BLaER1 treated with 17β-estradiol and CSF1 and Interleukin-3, amounts not matched to agents 10 nM and 100 nM (cell line): Measurements from ENCODE around the gene MPHOSPH9.

Source experiments
- H3K27ac ChIP-seq, 11 experiments: shearing (Covaris generic); formaldehyde crosslinking; 2 replicates each; pipeline ENCODE4 v1.8.1; 2022
- H3K27me3 ChIP-seq, 11 experiments: shearing (Covaris generic); formaldehyde crosslinking; 2 replicates each; pipeline ENCODE4 v1.8.1; 2022
- H3K36me3 ChIP-seq, 11 experiments: shearing (Covaris generic); formaldehyde crosslinking; 2 replicates each; pipeline ENCODE4 v1.8.1; 2022
- H3K4me1 ChIP-seq, 10 experiments: shearing (Covaris generic); formaldehyde crosslinking; 2 replicates each; pipeline ENCODE4 v1.8.1; 2022
- H3K4me2 ChIP-seq, 11 experiments: shearing (Covaris generic); formaldehyde crosslinking; 2 replicates each; pipeline ENCODE4 v1.8.1; 2022
- H3K4me3 ChIP-seq, 10 experiments: shearing (Covaris generic); formaldehyde crosslinking; 2 replicates each; pipeline ENCODE4 v1.8.1; 2022
- H3K9ac ChIP-seq, 11 experiments: shearing (Covaris generic); formaldehyde crosslinking; 2 replicates each; pipeline ENCODE4 v1.8.1; 2022
- H3K9me3 ChIP-seq, 11 experiments: shearing (Covaris generic); formaldehyde crosslinking; replicated peaks in 1 of 11; 2 replicates each; pipeline ENCODE4 v1.8.1; 2022
- H4K20me1 ChIP-seq, 11 experiments: shearing (Covaris generic); formaldehyde crosslinking; 2 replicates each; pipeline ENCODE4 v1.8.1; 2022
- Cebpa-rat ChIP-seq, 11 experiments: shearing (Covaris generic); IDR thresholded peaks; 2 replicates each; pipeline ENCODE4 v1.8.1; 2022

MPHOSPH9 gene

DNA sequence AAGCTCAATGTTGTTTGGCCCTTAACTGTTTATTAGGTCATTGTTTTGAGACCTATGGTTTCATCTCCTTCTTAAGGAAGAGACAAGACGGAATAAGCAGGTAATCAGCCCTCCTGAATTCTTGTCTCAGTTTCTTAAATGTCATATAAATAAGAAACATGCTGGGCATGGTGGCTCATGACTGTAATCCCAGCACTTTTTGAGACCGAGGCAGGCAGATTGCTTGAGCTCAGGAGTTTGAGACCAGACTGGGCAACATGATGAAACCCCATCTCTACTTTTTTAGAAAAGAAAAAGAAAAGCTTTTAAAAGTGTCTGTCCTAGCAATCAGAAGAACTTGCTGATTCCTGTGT lies 5.4 kb upstream of the MPHOSPH9 start:
- Histone ChIP-seq H3K36me3 (peaks cover 12 to 45% (median 24%) of the 10 kb centered on the region in 11 experiments; a peak in 17 of 22 replicates), H3K27me3 (no peaks in the 10 kb centered on the region), H4K20me1 (peaks cover 17 to 64% (median 41%) of the 10 kb centered on the region in 11 experiments; a peak in 18 of 22 replicates), H3K27ac (peak overlapping the region in 2 of 11 experiments; percentile 13 to 34; a peak in 3 of 22 replicates), H3K4me3 (no peak overlapping the region), H3K9ac (peak overlapping the region in 8 of 11 experiments; percentile 2 to 71 (median 38); a peak in 12 of 22 replicates), H3K4me1 (peaks cover 71 to 83% (median 77%) of the 10 kb centered on the region in 10 experiments), H3K4me2 (peak overlapping the region; percentile 5 to 100 (median 93); a peak in 18 of 22 replicates), H3K9me3 (no peaks in the 10 kb centered on the region)
- no peak for TF ChIP-seq Cebpa-rat (IDR thresholded peaks at IDR 0.05)

DNA sequence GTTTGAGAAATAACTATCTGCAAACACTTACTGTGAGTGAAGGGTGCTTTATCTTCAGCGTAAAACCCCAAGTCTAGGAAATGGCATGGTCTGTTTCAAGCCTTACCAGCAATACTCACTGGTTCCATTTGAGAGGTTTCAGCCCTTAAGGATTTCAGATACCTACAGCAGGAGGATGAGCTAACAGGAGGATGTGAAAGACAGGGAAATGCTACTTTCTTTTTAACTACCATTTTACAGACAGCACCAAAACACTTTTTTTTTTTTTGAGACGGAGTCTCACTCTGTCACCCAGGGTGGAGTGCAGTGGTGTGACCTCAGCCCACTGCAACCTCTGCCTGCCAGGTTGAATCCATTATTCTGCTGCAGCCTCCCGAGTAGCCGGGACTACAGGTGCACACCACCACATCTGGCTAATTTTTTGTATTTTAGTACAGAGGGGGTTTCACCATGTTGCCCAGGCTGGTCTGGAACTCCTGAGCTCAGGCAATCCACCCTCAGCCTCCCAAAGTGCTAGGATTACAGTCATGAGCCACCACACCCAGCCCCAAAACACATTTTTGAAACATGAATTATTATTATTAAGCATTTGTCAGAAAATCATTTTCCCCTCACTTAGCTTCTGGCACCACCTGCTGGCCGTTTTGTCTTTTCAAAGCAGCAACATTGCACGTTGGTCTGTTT lies 4.8 kb upstream of the MPHOSPH9 start:
- peak overlapping the region in 9 of 11 experiments; percentile 23 to 67 (median 52); a peak in 18 of 22 replicates for H3K27ac ChIP-seq
- H3K9me3 ChIP-seq = no peaks in the 10 kb centered on the region
- peak overlapping the region; percentile 84 to 100 (median 96) for H3K4me2 ChIP-seq
- TF ChIP-seq Cebpa-rat (IDR thresholded peaks at IDR 0.05) = no peak; a peak in 1 of 22 replicates
- peaks cover 17 to 60% (median 40%) of the 10 kb centered on the region in 11 experiments; a peak in 18 of 22 replicates for H4K20me1 ChIP-seq
- H3K27me3 ChIP-seq = no peaks in the 10 kb centered on the region
- peaks cover 67 to 77% (median 72%) of the 10 kb centered on the region in 10 experiments for H3K4me1 ChIP-seq
- peak overlapping the region; percentile 31 to 71 (median 43); a peak in 17 of 22 replicates for H3K9ac ChIP-seq
- peaks cover 12 to 40% (median 24%) of the 10 kb centered on the region in 11 experiments; a peak in 17 of 22 replicates for H3K36me3 ChIP-seq
- peak overlapping the region in 8 of 10 experiments; percentile 16 to 58 (median 42); a peak in 12 of 20 replicates for H3K4me3 ChIP-seq

DNA sequence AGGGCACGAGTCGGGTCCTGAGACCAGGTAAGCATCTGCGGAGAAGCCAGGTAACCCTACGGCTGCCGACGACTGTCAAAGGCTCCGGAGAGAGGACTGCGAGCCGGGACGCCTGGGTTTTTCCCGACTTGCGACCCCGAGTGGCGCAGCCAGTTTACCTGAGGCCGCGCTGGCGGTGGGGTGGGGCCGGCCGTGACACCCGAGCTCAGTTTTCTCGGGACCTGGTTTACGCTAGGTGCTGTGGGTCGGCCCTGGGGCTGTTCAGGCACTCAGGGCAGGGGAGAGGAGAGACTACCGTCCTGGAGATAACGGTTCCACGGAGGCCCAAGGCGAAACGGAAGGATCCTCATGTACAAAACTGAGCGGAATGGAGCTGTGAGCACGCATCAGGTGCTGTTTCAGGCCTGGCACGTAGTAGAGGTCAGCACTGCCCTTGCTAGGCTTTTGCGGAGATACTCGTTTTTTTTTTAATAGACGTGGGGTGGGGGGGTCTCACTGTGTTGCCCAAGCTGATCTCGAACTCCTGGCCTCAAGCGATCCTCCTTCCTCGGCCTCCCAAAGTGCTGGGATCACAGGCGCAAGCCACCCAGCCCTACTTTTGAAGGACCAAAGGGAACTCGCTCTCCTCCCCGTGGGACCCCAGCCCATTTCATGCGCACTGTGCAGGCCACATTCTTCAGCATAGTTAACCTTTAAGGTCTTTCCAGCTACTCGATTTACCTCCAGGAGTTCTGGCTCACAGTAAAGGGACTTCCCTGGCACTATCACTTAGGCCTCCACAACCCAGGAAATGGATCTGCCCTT lies 766 bp upstream of the MPHOSPH9 start:
- peaks cover 80 to 85% (median 83%) of the 10 kb centered on the region in 10 experiments for H3K4me1 ChIP-seq

DNA sequence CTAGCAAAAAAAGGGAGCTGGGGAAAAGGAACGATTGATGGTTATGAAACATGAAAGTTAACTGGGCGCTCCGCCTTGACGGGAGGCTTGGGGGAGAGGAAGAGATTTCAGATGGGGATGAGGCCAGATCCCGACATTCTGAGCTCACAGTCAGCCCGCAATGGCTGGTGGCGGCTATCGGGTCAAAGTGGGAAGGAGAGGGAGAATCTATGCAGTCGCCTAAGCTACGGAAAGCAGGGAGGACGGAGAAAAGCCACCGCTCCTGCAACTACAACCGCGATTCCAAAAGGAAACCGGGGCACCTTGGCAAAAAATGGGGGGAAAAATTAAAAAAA lies 502 bp downstream of the MPHOSPH9 start:
- H3K36me3 ChIP-seq = peaks cover 0 to 19% (median 6%) of the 10 kb centered on the region in 11 experiments; a peak in 10 of 22 replicates
- peak overlapping the region; percentile 48 to 90 (median 88); a peak in 21 of 22 replicates for H3K27ac ChIP-seq
- peak overlapping the region; percentile 87 to 98 (median 94) for H3K4me2 ChIP-seq
- no peak for TF ChIP-seq Cebpa-rat (IDR thresholded peaks at IDR 0.05)
- peaks cover 0 to 21% (median 12%) of the 10 kb centered on the region in 11 experiments; a peak in 15 of 22 replicates for H4K20me1 ChIP-seq
- H3K9ac ChIP-seq = peak overlapping the region; percentile 77 to 91 (median 90)
- H3K4me3 ChIP-seq = peak overlapping the region; percentile 79 to 97 (median 86)
- H3K9me3 ChIP-seq = no peaks in the 10 kb centered on the region
- no peaks in the 10 kb centered on the region for H3K27me3 ChIP-seq
- H3K4me1 ChIP-seq = peaks cover 75 to 85% (median 82%) of the 10 kb centered on the region in 10 experiments

More for the DNA sequence above, 766 bp upstream of the MPHOSPH9 start:
- Histone ChIP-seq H3K27ac (peak overlapping the region; percentile 58 to 90 (median 88)), H3K4me3 (peak overlapping the region; percentile 79 to 97 (median 86)), H3K9me3 (no peaks in the 10 kb centered on the region), H3K9ac (peak overlapping the region; percentile 85 to 91 (median 90)), H3K36me3 (peaks cover 0 to 16% (median 3%) of the 10 kb centered on the region in 11 experiments; a peak in 9 of 22 replicates), H3K27me3 (no peaks in the 10 kb centered on the region), H3K4me2 (peak overlapping the region; percentile 88 to 100 (median 96)), H4K20me1 (peaks cover 10 to 33% (median 24%) of the 10 kb centered on the region in 11 experiments; a peak in 17 of 22 replicates)
- no peak for TF ChIP-seq Cebpa-rat (IDR thresholded peaks at IDR 0.05)

DNA sequence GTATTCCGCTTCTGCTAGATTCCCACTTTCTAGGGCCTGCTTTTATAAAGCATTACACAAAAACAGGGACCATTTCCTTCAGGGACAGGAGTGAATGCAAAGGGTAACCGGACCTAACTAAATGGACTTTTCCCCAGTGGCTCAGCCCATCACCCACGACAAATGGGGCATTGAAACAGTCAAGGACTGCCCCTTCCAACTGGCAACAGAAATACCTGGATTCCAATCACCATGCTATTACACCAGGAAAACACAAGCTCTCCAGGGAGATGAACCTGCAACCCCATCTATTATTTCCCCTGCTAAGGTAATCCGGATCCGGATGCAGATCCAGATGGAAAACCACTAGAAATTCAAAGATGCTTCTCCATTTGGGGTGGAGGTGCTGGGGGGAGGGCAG lies 1.0 kb downstream of the MPHOSPH9 start:
- Histone ChIP-seq H3K4me2 (peak overlapping the region; percentile 87 to 98 (median 94)), H3K36me3 (peaks cover 0 to 24% (median 8%) of the 10 kb centered on the region in 11 experiments; a peak in 10 of 22 replicates), H4K20me1 (peaks cover 0 to 16% (median 7%) of the 10 kb centered on the region in 11 experiments; a peak in 15 of 22 replicates), H3K4me1 (peaks cover 70 to 81% (median 78%) of the 10 kb centered on the region in 10 experiments), H3K9me3 (no peaks in the 10 kb centered on the region), H3K4me3 (peak overlapping the region; percentile 79 to 97 (median 86)), H3K27me3 (no peaks in the 10 kb centered on the region), H3K9ac (peak overlapping the region; percentile 77 to 91 (median 90); a peak in 21 of 22 replicates), H3K27ac (peak overlapping the region; percentile 48 to 90 (median 88); a peak in 18 of 22 replicates)
- no peak for TF ChIP-seq Cebpa-rat (IDR thresholded peaks at IDR 0.05)

DNA sequence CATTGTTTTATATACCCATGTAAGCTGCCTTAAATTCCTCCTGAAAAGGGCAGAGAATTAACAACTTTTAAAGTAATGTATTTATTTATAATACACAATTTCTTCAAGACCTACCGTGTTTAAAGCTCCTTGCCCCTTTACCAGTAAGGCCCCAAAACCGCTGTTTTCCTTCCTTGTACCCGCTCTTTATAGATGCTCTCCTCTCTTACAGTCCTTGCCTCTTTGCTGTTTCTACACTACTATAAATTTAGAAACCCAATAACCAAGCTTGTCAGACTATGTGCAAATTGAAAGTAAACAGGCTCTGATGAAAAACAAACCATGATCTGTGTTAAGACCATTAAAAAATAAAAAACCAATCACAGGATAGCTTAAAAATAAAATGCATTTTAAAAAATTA lies 3.9 kb downstream of the MPHOSPH9 start:
- Histone ChIP-seq H3K9me3 (no peaks in the 10 kb centered on the region), H3K36me3 (peaks cover 3 to 44% (median 29%) of the 10 kb centered on the region in 11 experiments; a peak in 18 of 22 replicates), H4K20me1 (peaks cover 0 to 3% (median 0%) of the 10 kb centered on the region in 11 experiments; a peak in 2 of 22 replicates), H3K27ac (peak overlapping the region; percentile 58 to 70 (median 65); a peak in 21 of 22 replicates), H3K4me2 (peak overlapping the region; percentile 78 to 98 (median 94)), H3K27me3 (no peaks in the 10 kb centered on the region), H3K4me3 (peak overlapping the region; percentile 27 to 61 (median 48); a peak in 18 of 20 replicates), H3K4me1 (peaks cover 42 to 64% (median 54%) of the 10 kb centered on the region in 10 experiments), H3K9ac (peak overlapping the region; percentile 56 to 81 (median 69); a peak in 21 of 22 replicates)
- TF ChIP-seq Cebpa-rat (IDR thresholded peaks at IDR 0.05) = no peak

DNA sequence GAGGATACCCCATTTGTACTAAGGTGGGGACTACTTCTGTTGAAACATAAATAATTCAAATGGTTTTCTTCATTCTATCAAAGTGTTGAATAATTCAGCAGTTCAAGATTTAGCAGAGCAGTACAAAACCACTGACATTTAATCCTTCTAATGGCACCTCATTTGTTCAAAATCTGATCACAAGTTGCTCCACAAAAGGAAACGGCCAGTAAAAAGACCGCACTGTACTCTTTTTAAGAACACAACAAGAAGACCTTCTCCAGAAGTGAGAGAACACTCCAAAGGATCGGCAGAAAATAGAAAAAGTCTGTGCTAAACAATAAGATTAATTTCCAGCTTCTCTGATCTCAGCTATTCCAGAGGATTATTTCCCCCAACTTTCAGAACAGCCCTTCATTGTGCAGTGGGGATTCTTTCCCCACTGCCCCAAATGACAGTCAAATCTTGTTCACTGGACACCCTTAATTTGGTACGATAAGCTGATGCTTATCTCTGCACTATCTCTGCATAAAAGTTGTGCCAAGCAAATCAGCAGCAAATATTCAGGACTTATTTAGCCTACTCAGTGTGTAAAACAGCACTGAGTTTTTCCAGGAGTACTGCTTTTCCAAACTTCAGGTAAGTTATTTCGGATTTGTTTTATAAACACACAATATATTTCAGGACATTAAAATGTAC lies 5.2 kb downstream of the MPHOSPH9 start:
- H3K36me3 ChIP-seq = peaks cover 3 to 57% (median 34%) of the 10 kb centered on the region in 11 experiments; a peak in 20 of 22 replicates
- H3K9me3 ChIP-seq = no peaks in the 10 kb centered on the region
- H3K4me1 ChIP-seq = peaks cover 43 to 68% (median 58%) of the 10 kb centered on the region in 10 experiments
- H3K9ac ChIP-seq = peak overlapping the region in 2 of 11 experiments; percentile 6 to 38; a peak in 1 of 22 replicates
- H3K27ac ChIP-seq = no peak overlapping the region; a peak in 1 of 22 replicates
- H3K4me3 ChIP-seq = no peak overlapping the region
- peak overlapping the region in 7 of 11 experiments; percentile 10 to 98 (median 44); a peak in 10 of 22 replicates for H3K4me2 ChIP-seq
- no peak for TF ChIP-seq Cebpa-rat (IDR thresholded peaks at IDR 0.05)
- no peaks in the 10 kb centered on the region for H3K27me3 ChIP-seq
- peaks cover 0 to 11% (median 4%) of the 10 kb centered on the region in 11 experiments; a peak in 4 of 22 replicates for H4K20me1 ChIP-seq

DNA sequence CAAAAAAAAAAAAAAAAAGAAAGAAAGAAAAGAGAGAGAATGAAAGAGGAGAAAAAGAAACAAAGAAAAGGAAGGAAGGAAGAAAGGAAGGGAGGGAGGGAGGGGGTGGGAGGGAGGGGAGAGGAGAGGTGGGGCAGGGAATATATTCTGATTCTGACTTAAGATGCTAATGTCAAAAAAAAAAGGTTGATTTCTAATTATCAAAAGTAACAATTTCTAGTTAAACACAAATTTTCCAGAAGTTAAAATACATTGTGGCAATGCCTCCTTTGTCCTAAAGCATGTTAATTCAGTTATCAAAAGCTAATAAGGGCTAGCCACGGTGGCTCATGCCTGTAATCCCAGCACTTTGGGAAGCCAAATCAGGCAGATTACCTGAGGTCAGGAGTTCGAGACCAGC lies 7.5 kb downstream of the MPHOSPH9 start:
- H3K27ac ChIP-seq = no peak overlapping the region
- H4K20me1 ChIP-seq = peaks cover 0 to 12% (median 4%) of the 10 kb centered on the region in 11 experiments; a peak in 5 of 22 replicates
- peak overlapping the region in 2 of 11 experiments; percentile 4 to 31; a peak in 2 of 22 replicates for H3K4me2 ChIP-seq
- no peaks in the 10 kb centered on the region for H3K9me3 ChIP-seq
- H3K36me3 ChIP-seq = peaks cover 21 to 80% (median 56%) of the 10 kb centered on the region in 11 experiments
- no peak for TF ChIP-seq Cebpa-rat (IDR thresholded peaks at IDR 0.05)
- no peak overlapping the region for H3K9ac ChIP-seq
- H3K4me3 ChIP-seq = no peak overlapping the region
- peaks cover 26 to 51% (median 41%) of the 10 kb centered on the region in 10 experiments for H3K4me1 ChIP-seq
- no peaks in the 10 kb centered on the region for H3K27me3 ChIP-seq
